NCI-H345 (cell line): ENCODE measurements around the gene WASL.

ENCODE experiments used
- DNase-seq: peaks from one replicate; lab custom pipeline; 2025; lab: John Stamatoyannopoulos, UW

WASL gene

DNA sequence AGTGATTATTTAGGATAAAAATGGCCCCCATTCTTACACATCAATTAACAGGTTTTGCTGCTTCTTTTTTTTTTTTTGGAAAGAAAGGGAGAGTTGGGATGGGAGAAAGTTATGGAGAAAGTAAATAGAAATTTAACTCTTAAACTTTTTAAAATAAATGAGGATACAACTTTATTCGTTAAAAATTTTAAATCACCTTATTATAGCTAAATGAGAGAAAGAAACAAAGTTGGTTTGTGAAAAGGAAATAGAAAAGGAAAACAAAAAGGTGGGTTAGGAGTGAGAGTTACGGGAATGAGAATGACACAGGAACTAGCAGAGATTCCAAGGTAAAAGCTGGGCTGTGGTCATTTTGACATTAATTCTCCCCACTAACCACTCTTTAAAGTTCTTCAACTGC is 58.3 kb downstream of the WASL start:
- no peak for DNase-seq

DNA sequence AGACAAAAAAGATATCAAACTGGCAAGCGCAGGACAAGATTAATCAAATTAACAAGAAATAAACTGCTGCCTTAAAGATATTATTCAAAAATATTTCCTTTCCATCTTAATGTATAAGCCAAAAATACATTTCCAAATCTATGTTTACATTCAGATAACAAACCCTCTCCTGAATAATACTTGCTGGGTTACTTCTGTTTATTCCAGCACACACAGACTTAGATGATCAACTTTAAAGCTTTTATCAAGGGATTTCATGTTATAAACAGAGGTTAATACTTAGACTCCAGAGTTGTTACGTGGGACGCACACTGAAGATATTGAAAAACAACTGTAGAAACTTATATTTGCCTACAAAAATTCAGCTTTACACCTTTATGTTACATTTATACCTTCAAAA is 59.6 kb downstream of the WASL start:
- DNase-seq, result no peak

DNA sequence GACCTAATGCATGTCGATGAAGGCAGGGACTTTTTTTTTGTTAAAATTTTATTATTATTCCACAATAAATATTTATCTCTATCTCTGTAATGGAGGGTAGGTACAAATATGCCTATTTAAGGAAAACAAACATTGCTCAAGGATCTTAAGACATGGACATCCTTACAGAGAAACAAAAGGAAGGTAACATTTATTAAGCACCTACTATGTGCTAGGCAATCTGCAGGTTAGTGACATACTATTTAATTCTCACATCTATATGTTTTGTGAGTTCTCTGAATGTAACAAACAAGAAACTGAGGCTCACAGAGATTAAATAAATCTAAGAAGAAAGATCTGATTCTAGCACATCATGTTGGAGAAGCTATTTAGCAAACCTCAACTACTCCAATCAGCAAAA is 61.1 kb downstream of the WASL start:
- no peak for DNase-seq

DNA sequence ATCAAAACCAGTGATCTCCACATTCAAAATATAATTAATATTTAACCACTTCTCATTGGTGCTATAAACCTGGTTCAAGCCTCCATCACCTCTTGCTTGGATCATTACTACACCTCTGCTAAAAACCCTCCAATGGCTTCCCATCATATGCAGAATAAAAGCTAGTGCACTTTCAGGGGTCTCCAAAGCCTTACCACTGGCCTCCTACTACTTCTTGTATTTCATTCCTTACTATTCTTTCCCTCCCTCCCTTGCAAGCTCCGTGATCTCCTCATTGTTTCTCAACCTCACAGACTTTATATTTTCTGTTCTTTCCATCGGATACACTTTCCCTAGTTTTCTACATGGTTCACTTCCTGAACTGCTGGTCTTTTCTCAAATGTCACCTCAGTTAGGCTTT is 61.6 kb downstream of the WASL start:
- DNase-seq, result no peak

DNA sequence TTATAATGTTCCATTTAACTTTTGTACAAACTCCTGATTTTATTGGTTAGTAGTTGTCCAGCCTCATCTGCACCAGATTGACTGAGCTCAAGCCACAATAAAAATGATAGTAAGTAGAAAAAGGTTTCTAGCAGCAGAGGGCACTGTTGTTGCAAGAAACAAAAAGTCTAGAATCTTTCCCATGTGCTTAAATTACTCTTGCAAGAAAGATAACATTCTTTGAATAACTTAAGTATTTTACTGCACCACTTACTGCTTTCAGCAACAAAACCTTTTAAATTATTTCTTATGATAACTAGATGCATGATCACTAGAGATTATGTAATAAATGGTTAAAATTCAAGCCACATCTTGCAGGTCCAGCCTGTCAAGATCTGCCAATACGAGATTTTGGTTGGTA is 66.1 kb downstream of the WASL start:
- peak; percentile 26 for DNase-seq

DNA sequence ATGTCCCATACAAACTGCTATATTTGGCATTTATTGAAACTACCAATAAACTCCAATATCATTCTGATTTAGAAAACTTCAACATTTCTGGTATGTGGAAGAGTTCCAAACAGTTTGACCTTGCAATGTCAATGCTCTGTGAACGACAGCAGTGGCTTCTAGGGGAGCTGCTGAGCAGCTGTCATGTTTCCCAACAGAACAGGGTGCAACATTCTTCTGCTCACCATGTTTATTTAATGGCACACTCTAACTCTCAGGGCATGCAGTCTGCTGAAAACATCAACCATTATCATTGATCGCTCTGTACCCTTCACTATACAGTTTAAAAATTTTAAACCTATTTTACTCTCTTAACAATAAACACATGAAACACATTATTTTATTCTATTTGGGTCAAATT is 67.2 kb downstream of the WASL start:
- DNase-seq, result no peak

DNA sequence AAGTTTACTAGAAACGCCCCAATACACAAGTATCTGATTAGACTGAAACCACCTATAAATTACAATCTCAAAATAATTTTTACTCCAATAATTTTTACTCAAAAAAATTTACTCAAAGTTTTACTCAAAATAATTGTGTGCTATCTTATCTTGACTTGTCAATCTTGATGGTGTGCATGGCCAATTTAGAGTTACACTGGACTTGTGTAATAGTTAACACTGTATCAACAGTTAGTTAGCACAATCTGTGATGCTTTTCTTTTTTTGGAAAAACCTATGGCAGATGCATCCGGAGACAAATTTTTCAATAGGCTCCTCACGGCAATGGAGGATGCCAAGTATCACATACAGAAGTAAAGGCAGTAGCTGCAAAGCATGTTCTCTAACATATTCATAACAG is 68.2 kb downstream of the WASL start:
- DNase-seq, result no peak

DNA sequence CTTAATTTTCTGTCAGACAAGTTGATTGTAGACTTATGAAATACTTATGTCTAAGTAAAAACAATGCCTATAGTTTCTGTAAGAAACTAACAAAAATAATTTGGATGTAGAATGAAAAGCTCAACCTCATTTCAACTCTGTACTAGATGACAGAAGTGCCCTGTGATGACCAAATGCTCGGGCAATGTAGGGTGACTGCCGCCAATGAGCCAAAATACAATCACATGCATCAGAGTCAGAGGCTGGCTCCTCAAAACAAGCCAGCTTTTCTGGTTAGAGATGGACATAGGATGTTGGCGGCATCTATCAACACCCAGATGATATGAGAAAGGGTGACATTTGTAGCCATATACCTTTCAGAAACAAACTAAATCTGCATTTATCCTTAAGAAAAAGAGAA is 69.2 kb downstream of the WASL start:
- no peak for DNase-seq

DNA sequence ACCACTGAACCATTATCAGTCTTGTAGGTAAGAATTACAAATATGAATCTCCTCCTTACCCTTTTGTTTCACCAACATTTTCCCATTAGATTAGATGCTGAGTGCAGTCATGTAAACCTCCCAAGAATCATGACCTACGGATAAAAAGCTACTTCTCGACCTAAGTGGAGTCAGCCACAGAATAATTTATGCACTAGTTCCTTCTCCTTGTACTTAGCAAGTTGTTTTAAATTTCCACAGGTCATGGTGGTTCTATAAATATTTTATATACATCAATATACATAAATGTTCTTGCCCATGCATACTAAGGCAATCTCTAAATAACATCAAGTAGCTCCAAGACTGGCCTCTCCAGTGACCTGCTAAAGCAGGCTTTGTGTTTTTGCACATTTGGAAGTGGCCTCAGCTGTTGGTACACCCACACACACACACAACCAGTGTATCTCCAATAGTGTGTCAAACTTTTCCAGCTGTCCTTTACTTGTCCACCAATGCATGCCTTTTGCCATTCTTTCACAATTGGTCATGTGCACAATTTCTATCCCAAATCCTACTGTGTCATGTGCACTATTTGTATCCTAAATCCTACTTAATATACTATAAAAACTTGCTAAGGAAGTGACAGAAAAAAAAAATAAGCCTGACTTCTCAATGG is 71.6 kb downstream of the WASL start:
- DNase-seq, result no peak

DNA sequence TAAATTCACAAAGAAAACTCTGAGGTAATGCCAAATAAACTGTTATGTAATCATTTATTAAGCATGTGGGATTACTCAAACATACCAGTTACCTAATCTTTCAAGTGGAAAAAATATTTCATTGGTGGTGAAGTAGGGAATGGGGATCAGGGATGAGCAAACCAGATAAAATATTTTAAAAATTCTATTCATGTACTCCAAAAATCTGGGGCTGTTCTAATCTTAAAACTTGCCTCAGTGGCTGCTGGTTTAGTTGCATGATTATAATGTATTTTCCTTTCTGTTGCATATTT is 73.7 kb downstream of the WASL start:
- no peak for DNase-seq

DNA sequence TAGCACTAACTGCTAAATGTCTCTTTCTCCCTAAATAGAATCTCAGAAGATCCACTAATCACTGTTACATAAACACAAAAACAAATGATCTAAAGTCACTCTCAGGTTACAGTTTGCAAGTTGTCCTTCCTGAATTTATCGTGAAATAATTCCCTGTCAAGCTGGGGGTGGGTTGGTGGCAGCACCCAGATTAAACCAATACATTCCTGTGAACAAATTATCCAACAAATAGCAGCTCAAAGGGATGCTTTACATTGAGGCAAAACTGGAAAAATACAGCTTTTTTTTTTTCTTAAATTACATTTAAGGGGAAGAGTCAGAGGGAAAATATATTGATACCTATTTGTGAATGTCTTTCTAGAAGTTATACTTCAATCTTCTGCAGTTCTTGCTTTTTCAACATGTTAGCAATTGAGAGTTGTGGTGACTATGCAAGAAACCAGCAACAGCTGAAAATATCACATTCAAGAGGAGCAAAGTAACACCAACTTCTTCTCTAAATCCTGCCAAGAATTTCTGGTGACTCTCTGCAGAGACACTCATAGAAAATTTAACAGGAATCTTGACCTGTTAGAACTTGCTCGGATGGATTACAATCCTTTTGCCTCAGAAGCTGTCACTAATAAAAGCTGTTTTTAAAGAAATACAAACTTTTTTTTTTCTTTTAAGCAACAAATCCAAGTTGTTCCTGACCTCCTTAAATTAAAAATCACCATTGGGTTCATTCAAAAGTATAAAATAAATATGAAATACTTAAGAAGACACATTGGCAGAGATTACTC is 74.2 kb downstream of the WASL start:
- DNase-seq, result no peak

DNA sequence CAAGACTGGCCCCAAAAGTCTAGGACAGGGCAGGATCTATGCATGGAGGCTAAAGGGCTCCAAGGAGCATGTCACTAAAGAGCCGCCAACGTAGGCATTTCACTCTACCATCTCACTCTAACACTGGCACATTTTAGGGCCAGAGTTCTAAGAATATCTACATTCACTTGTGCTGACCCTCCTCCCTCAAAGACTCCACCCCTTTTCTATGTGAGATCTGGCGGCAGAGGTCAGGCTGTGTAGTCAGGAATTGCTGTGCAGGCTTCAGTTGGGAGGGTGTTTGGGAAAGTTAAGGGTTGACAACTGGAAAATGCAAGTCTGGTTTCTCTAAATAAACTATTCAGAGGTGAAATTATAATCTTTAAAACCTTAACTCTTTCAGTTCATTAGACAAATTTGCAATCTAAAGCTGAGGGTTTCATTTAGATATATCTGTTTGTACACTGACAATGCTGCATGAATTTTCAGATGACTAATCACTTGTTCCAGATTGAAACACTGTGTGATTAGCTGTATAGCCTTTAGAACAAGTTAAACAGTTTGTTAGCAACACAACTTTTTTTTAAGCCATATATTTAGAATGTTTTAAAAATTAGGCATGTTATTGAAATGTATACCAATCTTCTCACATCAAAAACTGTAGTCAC is 74.9 kb downstream of the WASL start:
- DNase-seq, result no peak

DNA sequence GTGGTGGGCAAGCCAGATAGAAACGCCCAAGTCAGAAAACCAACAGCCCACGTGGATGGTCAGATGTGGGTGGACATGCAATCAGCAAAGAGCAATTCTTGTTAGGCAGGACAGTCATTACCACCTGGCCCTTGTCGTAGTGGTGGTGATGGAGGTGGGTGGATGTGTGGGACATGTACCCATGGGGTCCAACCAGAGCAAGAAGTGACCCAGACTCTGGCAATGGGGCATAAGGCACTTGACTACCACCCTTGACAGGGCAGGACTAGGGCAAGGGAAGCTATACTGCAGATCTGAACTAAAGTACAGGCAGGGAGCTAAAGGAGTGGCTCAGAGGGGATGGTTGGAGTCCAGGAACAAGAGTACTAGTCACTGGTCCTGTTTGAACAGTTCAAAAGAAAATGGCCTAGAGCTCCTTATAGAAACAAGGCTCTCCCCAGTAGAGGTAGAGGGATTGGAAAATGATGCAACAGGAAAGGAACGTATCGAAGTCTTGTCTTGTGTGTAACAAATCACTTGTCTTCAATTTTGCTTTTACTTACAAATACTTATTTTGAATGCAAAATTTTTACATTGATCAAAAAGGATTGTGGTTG is 75.6 kb downstream of the WASL start:
- no peak for DNase-seq

DNA sequence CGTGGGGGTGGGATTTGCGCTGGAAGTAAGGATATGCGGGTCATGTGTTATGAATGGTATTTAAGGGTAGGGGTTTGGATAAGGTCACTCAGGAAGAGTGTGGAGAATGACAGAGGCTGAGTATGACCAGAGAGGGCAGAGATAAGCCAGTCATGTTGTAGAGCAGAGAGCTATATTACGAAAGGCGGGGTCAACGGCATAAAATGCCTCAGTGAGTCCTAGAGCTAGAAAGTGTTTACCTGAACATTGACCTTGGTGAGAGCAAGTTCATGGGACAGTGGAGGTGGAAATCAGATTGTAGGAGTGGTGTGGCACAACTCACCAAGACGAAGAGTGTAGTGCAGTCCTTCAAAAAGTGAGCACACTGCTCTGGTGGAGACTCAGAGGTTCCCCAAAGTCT is 79.3 kb downstream of the WASL start:
- no peak for DNase-seq

DNA sequence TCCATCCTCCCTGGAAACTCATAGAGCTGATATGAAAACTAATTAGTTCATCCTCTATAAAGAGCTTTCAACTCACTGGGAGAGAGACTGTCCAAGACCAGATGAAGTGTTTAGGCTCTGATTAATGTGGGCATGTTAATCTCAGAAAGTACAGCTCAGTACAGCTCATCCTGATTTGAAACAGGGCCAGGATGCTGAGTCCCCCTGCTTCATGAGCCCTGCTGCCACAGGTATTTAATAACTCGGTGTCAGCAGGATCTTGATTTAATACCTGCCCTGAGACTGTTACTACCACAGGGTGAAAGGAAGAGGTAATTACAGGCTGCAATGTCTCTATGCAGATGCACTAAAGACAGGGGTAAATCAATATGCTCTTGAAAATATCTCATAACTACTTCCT is 82.3 kb downstream of the WASL start:
- no peak for DNase-seq

DNA sequence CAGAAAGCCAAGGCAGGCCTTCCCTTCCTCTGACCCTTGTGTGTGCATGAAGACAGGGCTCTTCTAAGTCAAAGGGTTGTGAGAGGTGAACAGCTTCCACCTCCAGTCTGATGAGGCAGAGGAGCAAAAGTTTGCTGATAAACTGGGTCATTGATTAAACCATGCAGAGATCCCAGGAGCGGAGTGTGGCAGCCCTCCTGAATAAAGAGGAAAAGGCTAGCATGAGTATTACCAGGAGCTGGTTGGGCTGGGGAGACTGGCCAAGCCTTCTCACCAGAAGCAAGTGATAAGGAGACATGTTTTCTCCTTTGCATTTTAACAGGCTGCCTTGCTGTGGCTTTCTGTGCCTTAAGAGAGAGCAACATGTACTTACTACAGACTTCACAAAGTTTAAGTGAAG is 82.9 kb downstream of the WASL start:
- no peak for DNase-seq

DNA sequence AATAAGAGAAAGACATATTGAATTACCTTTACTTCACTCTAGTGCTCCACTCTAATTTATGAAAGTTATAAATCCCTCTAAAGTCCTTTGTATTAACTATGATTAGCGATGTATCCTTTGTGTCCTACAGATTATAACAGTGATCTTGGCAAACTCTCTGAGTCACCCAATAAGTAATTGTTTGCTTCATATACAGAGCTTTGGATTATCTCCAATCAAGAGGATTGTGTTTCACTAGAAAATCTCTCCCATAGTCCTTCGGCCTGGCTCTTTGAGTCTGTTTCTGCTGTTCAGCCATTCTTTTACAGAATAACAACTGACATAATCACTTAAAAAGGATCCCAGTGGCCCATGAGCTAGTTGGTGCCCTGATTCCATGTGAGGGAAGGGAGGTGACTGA is 83.6 kb downstream of the WASL start:
- DNase-seq, result no peak

DNA sequence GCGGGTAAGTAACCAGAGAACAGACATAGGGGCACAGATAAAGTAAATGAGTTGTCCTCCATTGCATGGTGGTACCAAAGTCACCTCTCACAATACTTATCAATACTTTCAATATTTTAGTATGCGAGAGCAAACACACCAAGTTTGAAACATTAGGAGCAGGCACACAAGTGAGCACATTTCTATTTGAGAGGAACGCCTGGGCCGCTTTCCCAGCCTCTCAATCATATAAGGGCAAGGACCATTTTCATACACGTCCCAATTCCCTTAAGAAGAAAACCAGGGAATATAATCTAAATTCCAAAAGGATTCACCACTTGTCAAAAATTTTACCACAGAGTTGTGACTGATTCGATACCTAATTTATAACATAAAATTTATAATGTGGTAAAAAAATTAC is 85.6 kb downstream of the WASL start:
- no peak for DNase-seq

DNA sequence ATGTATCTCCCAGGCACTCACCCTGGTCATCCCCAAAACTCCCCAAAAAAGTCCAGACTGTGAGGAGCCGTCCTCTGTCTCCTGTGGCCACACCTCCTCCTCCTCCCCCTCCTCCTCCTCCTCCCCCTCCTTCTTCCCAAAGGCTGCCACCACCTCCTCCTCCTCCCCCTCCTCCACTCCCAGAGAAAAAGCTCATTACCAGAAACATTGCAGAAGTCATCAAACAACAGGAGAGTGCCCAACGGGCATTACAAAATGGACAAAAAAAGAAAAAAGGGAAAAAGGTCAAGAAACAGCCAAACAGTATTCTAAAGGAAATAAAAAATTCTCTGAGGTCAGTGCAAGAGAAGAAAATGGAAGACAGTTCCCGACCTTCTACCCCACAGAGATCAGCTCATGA is 86.0 kb downstream of the WASL start:
- DNase-seq, result no peak

DNA sequence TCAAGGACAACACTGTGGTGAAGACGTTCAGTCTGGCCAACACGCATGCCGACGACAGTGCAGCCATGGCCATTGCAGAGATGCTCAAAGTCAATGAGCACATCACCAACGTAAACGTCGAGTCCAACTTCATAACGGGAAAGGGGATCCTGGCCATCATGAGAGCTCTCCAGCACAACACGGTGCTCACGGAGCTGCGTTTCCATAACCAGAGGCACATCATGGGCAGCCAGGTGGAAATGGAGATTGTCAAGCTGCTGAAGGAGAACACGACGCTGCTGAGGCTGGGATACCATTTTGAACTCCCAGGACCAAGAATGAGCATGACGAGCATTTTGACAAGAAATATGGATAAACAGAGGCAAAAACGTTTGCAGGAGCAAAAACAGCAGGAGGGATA is 86.5 kb downstream of the WASL start:
- no peak for DNase-seq

DNA sequence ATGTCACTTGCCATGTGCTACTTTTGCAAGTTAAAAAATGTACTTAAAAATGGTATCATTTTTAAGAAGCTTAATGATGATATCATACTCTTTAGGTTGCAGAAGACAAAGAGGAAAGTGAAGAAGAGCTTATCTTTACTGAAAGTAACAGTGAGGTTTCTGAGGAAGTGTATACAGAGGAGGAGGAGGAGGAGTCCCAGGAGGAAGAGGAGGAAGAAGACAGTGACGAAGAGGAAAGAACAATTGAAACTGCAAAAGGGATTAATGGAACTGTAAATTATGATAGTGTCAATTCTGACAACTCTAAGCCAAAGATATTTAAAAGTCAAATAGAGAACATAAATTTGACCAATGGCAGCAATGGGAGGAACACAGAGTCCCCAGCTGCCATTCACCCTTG is 87.0 kb downstream of the WASL start:
- DNase-seq, result no peak

DNA sequence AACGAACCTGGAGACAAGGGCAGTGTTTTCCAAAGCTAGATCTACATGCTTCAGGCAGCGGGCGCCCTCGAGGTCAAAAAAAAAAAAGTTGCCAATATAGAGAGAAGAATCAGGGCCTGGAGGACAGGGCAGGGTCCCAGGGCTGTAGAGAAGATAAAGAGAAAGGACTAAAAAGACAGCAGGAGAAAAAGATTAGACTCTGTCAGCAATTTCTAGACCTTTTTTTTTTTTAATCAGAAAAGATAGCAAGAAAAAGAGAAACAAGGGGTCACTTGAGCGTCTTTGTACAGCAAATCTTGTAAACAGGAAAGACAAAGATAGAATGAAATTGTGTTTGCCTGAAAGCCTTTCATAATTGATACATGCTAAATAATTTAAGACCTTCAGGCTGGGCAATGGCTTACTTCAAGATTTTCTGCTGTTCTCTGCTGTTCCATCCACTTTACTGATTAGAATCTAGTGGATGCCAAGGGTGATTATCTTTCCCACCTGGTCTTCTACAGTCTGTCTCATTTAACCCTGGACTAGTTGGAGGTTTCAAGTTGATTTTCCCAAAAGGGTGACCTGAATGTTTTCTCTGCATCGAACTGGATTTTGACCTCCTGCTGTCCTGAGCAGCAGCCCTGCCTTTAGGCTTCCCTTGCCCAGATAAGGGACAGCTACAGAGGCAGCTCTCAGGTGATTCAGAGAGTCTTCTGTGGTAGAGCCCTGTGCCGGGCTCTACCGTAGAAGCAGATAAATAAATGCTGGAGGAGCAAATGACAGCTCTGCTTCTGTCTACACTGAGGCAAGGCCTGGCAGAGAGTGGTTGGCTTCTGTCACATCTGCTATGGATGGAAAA is 88.1 kb downstream of the WASL start:
- DNase-seq, result no peak
